Testis (tissue), 3 donors: ENCODE data around the gene ATRNL1. TPM values are rescaled to one million over a fixed set of nuclear protein-coding genes. Genes with fewer than 3 reads are reported as not detected.

Experiments used
- DNase-seq: peaks from one replicate; pipeline ENCODE4 v3.0.0-alpha.2; 2019
- H3K27ac ChIP-seq, 2 donors: fragments of 200-600 bp; sonication (generic); one replicate each; pipeline ENCODE4 v1.5.1; 2019
- H3K27me3 ChIP-seq: fragments of 200-600 bp; sonication (generic); one replicate; pipeline ENCODE4 v1.5.1; 2019
- H3K36me3 ChIP-seq: fragments of 200-600 bp; sonication (generic); one replicate; pipeline ENCODE4 v1.5.1; 2017; ENCODE audit warnings: low read depth; ENCODE audit errors: missing control alignments
- H3K4me1 ChIP-seq: fragments of 200-600 bp; sonication (generic); one replicate; pipeline ENCODE4 v1.5.1; 2019
- H3K4me3 ChIP-seq, 2 donors: fragments of 200-600 bp; sonication (generic); one replicate each; pipeline ENCODE4 v1.5.1; 2017 to 2019
- H3K9me3 ChIP-seq: fragments of 200-600 bp; sonication (generic); one replicate; pipeline ENCODE4 v1.5.1; 2017
- POLR2A ChIP-seq: fragments of 450-650 bp; IDR thresholded peaks from one replicate; pipeline ENCODE4 v1.6.1; 2017; ENCODE audit warnings: antibody characterized with exemption, mild to moderate bottlenecking, moderate library complexity
- WGBS, 2 donors: methylation state at CpG; one replicate each; pipeline ENCODE4 v1.1.5; 2018; 5-methylcytosine and 5-hydroxymethylcytosine counted together
- intact Hi-C: fragments of 100-400 bp; cut with DNase I; formaldehyde crosslinking; loops from one replicate; pipeline ENCODE4 v1.15.1; 2023; ENCODE audit warnings: low total_unique reads
- polyA plus RNA-seq: library from polyadenylated mRNA; stranded (reverse); fragments of 350-450 nt; fragmentation: Illumina TruSeq; extraction: RNeasy Lipid Tissue Mini Kit (QIAGEN cat#74804); gene quantifications from one replicate; pipeline ENCODE4 v1.2.3, GENCODE V29; 2014; ENCODE audit warnings: low read depth, low replicate concordance; ENCODE audit not compliant: insufficient read depth
- total RNA-seq, 2 donors: library from RNA; depleted of rRNA; stranded (reverse); fragments of >200 nt; gene quantifications; one replicate each; pipeline ENCODE4 v1.2.3, GENCODE V29; 2016
- TF ChIP-seq, protein P1 (sequence below), 3 experiments: fragments of 450-650 bp in 2 of 3; fragments of 200-600 bp in 1 of 3; sonication (generic) in 1 of 3; IDR thresholded peaks; one replicate each; pipeline ENCODE4 v1.5.1; 2016 to 2019; ENCODE audit warnings: antibody characterized with exemption in 3 of 3, mild to moderate bottlenecking in 2 of 3, moderate library complexity in 1 of 3

ATRNL1 gene
- total and polyA plus RNA-seq, 3 donors from 2014 or later = 32.4 to 61.3 (median 45.7) TPM

DNA sequence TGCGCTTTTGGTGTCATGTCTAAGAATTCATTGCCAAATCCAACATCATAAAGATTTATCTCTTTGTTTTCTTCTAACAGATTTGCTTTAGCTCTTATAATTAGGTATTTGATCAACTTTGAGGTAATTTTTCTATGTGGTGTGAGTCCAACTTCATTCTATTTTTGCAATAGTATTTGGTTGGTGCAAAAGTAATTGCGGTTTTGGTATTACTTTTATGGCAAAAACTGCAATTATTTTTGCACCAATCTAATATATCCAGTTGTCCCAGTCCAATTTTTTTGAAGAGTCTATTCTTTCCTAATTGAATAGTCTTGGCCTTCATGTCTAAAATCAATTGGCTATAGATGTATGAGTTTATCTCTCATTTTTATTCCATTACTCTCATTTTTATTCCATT is 535.5 kb downstream of the ATRNL1 start:
- Histone ChIP-seq H3K4me3 (no peak overlapping the region), H3K36me3 (no peaks in the 10 kb centered on the region), H3K9me3 (no peaks in the 10 kb centered on the region), H3K27ac (no peak overlapping the region), H3K27me3 (no peaks in the 10 kb centered on the region), H3K4me1 (no peaks in the 10 kb centered on the region)
- DNase-seq = no peak
- TF ChIP-seq POLR2A = no peak
- TF ChIP-seq, protein P1, sequence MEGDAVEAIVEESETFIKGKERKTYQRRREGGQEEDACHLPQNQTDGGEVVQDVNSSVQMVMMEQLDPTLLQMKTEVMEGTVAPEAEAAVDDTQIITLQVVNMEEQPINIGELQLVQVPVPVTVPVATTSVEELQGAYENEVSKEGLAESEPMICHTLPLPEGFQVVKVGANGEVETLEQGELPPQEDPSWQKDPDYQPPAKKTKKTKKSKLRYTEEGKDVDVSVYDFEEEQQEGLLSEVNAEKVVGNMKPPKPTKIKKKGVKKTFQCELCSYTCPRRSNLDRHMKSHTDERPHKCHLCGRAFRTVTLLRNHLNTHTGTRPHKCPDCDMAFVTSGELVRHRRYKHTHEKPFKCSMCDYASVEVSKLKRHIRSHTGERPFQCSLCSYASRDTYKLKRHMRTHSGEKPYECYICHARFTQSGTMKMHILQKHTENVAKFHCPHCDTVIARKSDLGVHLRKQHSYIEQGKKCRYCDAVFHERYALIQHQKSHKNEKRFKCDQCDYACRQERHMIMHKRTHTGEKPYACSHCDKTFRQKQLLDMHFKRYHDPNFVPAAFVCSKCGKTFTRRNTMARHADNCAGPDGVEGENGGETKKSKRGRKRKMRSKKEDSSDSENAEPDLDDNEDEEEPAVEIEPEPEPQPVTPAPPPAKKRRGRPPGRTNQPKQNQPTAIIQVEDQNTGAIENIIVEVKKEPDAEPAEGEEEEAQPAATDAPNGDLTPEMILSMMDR (IDR thresholded peaks at IDR 0.05) = no peak
- WGBS, 2 donors = 38 to 90% methylated on average over 2 of the region's 2 CpGs
- intact Hi-C loops = no loop called here

DNA sequence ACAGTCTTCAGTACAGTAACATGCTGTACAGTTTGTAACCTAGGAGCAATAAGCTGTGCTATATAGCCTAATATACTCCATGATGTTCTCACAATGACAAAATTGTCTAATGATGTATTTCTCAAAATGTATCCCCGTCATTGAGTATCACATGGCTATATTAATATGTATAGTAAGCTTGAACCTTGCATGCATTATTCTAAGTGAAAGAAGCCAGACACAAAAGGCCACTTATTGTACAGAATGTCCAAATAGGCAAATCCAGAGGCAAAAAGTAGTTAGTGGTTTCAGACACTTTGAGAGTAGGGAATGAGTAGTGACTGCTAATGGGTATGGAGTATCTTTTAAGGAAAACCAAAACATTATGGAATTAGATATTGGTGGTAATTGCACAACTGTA is 545.1 kb downstream of the ATRNL1 start:
- TF ChIP-seq POLR2A = no peak
- TF ChIP-seq, protein P1 (IDR thresholded peaks at IDR 0.05) = no peak
- no peaks in the 10 kb centered on the region for H3K27me3 ChIP-seq

DNA sequence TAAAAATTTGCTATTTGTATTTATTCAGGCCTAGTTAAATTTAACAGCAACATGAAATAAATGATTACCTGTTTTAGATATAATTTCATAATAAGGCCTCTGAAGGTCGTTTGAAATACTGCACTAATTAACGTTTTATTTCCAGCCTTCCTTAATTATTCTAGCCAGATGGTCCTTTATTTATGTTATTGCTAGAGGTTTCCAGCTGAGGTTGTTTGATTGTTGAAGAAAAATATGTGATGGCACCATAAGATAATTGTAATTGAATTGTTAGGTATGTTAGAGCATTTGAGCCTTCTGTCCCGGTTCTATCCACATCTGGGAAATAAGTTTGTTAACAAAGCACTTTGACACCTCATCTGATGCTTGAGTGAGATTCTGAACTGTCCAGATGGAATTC is 556.1 kb downstream of the ATRNL1 start:
- Histone ChIP-seq H3K27ac (no peak overlapping the region), H3K9me3 (no peaks in the 10 kb centered on the region), H3K4me3 (no peak overlapping the region), H3K4me1 (no peaks in the 10 kb centered on the region), H3K27me3 (no peaks in the 10 kb centered on the region), H3K36me3 (no peaks in the 10 kb centered on the region)
- 42 to 48% methylated on average over 3 of the region's 3 CpGs for WGBS, 2 donors
- no peak for DNase-seq
- intact Hi-C loops = no loop called here
- TF ChIP-seq, protein P1 (IDR thresholded peaks at IDR 0.05) = no peak
- TF ChIP-seq POLR2A = no peak

More for the DNA sequence above, 545.1 kb downstream of the ATRNL1 start:
- no peaks in the 10 kb centered on the region for H3K4me1 ChIP-seq
- H3K4me3 ChIP-seq = no peak overlapping the region
- intact Hi-C loops = no loop called here
- H3K9me3 ChIP-seq = no peaks in the 10 kb centered on the region
- WGBS, 2 donors = 92 to 95% methylated on average over 1 of the region's 1 CpG
- no peaks in the 10 kb centered on the region for H3K36me3 ChIP-seq
- H3K27ac ChIP-seq = no peak overlapping the region
- DNase-seq = no peak

DNA sequence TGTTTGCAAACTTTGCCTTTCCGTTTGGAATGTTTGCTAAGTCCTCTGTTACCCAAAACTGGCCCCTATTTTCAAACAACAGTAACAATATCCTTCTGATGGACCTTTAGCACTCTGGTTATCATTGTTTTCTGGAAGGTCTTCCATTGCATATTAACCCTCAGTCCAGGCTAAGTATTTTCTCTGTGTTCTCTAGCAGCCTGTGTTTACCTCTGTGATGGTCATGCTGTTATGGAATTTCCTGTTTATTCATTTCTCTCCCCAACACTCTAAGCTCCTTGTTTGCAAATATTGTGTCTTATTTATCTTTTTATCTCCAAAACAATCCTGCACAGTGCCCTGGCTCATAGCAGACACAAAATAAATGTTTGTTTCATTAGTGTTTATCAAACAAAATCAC is 560.3 kb downstream of the ATRNL1 start:
- no peak for DNase-seq
- no peaks in the 10 kb centered on the region for H3K4me1 ChIP-seq
- no peaks in the 10 kb centered on the region for H3K27me3 ChIP-seq
- TF ChIP-seq, protein P1 (IDR thresholded peaks at IDR 0.05) = no peak
- TF ChIP-seq POLR2A = no peak
- H3K4me3 ChIP-seq = no peak overlapping the region
- H3K9me3 ChIP-seq = no peaks in the 10 kb centered on the region
- no peaks in the 10 kb centered on the region for H3K36me3 ChIP-seq
- no peak overlapping the region for H3K27ac ChIP-seq
- intact Hi-C loops = no loop called here
- WGBS, 2 donors = 55 to 74% methylated on average over 1 of the region's 1 CpG

DNA sequence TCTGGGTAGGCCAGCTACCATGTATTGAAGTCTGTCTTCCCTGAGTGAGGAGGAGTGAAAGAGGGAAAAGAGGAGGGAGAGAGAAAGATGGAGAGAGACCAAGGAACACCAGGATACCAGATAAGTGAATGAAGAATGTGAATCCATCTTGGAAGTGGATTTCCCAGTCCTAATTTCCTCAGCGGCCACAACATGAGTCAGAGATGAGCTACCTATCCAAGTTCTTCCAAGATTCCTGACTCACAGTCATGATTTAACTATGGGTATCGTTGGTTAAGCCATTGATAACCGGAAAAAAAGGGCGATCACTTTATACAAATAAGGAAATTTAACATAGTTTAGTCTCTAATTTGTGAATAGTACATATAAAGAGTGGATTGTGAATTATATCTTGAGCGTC is 561.8 kb downstream of the ATRNL1 start:
- Histone ChIP-seq H3K27ac (no peak overlapping the region), H3K4me3 (no peak overlapping the region), H3K36me3 (no peaks in the 10 kb centered on the region), H3K9me3 (no peaks in the 10 kb centered on the region), H3K4me1 (no peaks in the 10 kb centered on the region), H3K27me3 (no peaks in the 10 kb centered on the region)
- WGBS, 2 donors = 89 to 91% methylated on average over 5 of the region's 5 CpGs
- intact Hi-C loops = no loop called here
- no peak for DNase-seq
- TF ChIP-seq POLR2A = no peak
- TF ChIP-seq, protein P1 (IDR thresholded peaks at IDR 0.05) = no peak
